Activated CD8-positive, alpha-beta memory T cell treated with anti-CD3 and anti-CD28 coated beads for 1 hour (primary cell): ENCODE data around the gene SPCS2.

Source experiments
- DNase-seq, 2 donors: peaks; one replicate each; pipeline ENCODE4 v3.0.0-alpha.2; 2020; ENCODE audit warnings: low read depth in 1 of 2; ENCODE audit errors: extremely low read depth in 1 of 2

The SPCS2 gene

GRCh38 chr11:74948898-74949752, at the start of gene SPCS2, which contains the start of gene XRRA1:
Gene SPCS2 (plus strand): TSS chr11:74949266. CDS start chr11:74949286, 20 bp downstream.
Gene XRRA1 (minus strand): TSS chr11:74949091. CDS start chr11:74940878, 8,213 bp downstream.
- peak; percentile 94 to 97 for DNase-seq

GRCh38 chr11:74902342-74902741, 46.7 kb upstream of the SPCS2 start:
- no peak for DNase-seq

- no peak for DNase-seq
Measured at GRCh38 chr11:74905326-74905725, 43.7 kb upstream of the SPCS2 start.

- no peak for DNase-seq
Measured at GRCh38 chr11:74909385-74909784, 39.7 kb upstream of the SPCS2 start.

GRCh38 chr11:74909812-74910211, 39.3 kb upstream of the SPCS2 start:
- DNase-seq = no peak

GRCh38 chr11:74923125-74923524, 25.9 kb upstream of the SPCS2 start:
- DNase-seq = no peak

- DNase-seq = no peak
Measured at GRCh38 chr11:74925281-74925680, 23.8 kb upstream of the SPCS2 start.

GRCh38 chr11:74926304-74927030, 22.6 kb upstream of the SPCS2 start:
- no peak for DNase-seq

- DNase-seq = no peak
Measured at GRCh38 chr11:74927496-74927895, 21.6 kb upstream of the SPCS2 start.

- peak; percentile 27 to 43 for DNase-seq
Measured at GRCh38 chr11:74929431-74930363, 19.4 kb upstream of the SPCS2 start.

- DNase-seq = no peak
Measured at GRCh38 chr11:74932169-74932568, 16.9 kb upstream of the SPCS2 start.

GRCh38 chr11:74932797-74933196, 16.3 kb upstream of the SPCS2 start:
- DNase-seq = no peak

GRCh38 chr11:74933765-74934164, 15.3 kb upstream of the SPCS2 start:
- DNase-seq = no peak

GRCh38 chr11:74935285-74935684, 13.8 kb upstream of the SPCS2 start:
- DNase-seq = no peak

GRCh38 chr11:74936087-74936486, 13.0 kb upstream of the SPCS2 start:
- DNase-seq = no peak

- DNase-seq = no peak
Measured at GRCh38 chr11:74936976-74937375, 12.1 kb upstream of the SPCS2 start.

- DNase-seq = no peak
Measured at GRCh38 chr11:74937696-74938475, 11.2 kb upstream of the SPCS2 start.

GRCh38 chr11:74941492-74941891, 7.6 kb upstream of the SPCS2 start:
- DNase-seq = no peak

GRCh38 chr11:74942073-74942759, 6.8 kb upstream of the SPCS2 start:
- no peak for DNase-seq

GRCh38 chr11:74948546-74948897, 544 bp upstream of the SPCS2 start:
- no peak for DNase-seq
